ENCODE results near the gene MAGI2.

MAGI2 gene

DNA sequence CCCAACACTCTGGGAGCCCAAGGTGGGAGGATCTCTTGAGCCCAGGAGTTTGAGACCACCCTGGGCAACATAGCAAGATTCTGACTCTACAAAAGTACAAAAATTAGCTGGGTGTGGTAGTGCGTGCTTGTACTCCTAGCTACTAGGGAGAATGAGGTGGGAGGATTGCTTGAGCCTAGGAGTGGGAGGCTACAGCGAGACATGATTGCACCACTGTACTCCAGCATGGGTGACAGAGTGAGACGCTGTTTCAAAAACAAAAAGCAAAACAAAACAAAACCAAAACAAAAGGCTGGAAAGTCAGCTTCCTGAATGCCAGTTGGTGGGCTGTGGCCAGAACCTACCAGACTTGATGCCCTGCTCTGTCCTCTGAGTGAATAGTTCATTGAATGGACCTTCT lies 1412.0 kb downstream of the MAGI2 start:
- no peak overlapping the region for H3K27ac ChIP-seq (ENCODE audit: low read length)
- peaks cover 5% of the 10 kb centered on the region for H3K27me3 ChIP-seq (ENCODE audit: insufficient read depth, low read length, poor library complexity)
- DNase-seq (no peak), ATAC-seq (ENCODE audit: insufficient read depth, low read depth) (no peak)
- TF ChIP-seq EZH2 (IDR thresholded peaks at IDR 0.05; ENCODE audit: borderline replicate concordance, low read depth, low read length, severe bottlenecking): no peak
- TF ChIP-seq, protein P1, sequence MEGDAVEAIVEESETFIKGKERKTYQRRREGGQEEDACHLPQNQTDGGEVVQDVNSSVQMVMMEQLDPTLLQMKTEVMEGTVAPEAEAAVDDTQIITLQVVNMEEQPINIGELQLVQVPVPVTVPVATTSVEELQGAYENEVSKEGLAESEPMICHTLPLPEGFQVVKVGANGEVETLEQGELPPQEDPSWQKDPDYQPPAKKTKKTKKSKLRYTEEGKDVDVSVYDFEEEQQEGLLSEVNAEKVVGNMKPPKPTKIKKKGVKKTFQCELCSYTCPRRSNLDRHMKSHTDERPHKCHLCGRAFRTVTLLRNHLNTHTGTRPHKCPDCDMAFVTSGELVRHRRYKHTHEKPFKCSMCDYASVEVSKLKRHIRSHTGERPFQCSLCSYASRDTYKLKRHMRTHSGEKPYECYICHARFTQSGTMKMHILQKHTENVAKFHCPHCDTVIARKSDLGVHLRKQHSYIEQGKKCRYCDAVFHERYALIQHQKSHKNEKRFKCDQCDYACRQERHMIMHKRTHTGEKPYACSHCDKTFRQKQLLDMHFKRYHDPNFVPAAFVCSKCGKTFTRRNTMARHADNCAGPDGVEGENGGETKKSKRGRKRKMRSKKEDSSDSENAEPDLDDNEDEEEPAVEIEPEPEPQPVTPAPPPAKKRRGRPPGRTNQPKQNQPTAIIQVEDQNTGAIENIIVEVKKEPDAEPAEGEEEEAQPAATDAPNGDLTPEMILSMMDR (IDR thresholded peaks at IDR 0.05; ENCODE audit: borderline replicate concordance, extremely low read depth, low read length, poor library complexity, severe bottlenecking): no peak
- no peak overlapping the region for H3K4me2 ChIP-seq (ENCODE audit: insufficient read depth, low read length)
- no peaks in the 10 kb centered on the region for H3K9me3 ChIP-seq (ENCODE audit: insufficient read depth, low read length, severe bottlenecking)
- no peak overlapping the region for H3K9ac ChIP-seq (ENCODE audit: low read depth, low read length)
- H3K79me2 ChIP-seq (ENCODE audit: insufficient read depth, low read length): no peaks in the 10 kb centered on the region
- no peaks in the 10 kb centered on the region for H4K20me1 ChIP-seq (ENCODE audit: insufficient read depth, low read length)
- no peaks in the 10 kb centered on the region for H3K4me1 ChIP-seq (ENCODE audit: insufficient read depth, low read length)
- H3K36me3 ChIP-seq (ENCODE audit: insufficient read depth, low read length): no peaks in the 10 kb centered on the region
- H2AFZ ChIP-seq (ENCODE audit: low read depth, low read length): no peak overlapping the region
- H3K4me3 ChIP-seq (ENCODE audit: low read depth in 1 of 2, low read length in 2 of 2): no peak overlapping the region

DNA sequence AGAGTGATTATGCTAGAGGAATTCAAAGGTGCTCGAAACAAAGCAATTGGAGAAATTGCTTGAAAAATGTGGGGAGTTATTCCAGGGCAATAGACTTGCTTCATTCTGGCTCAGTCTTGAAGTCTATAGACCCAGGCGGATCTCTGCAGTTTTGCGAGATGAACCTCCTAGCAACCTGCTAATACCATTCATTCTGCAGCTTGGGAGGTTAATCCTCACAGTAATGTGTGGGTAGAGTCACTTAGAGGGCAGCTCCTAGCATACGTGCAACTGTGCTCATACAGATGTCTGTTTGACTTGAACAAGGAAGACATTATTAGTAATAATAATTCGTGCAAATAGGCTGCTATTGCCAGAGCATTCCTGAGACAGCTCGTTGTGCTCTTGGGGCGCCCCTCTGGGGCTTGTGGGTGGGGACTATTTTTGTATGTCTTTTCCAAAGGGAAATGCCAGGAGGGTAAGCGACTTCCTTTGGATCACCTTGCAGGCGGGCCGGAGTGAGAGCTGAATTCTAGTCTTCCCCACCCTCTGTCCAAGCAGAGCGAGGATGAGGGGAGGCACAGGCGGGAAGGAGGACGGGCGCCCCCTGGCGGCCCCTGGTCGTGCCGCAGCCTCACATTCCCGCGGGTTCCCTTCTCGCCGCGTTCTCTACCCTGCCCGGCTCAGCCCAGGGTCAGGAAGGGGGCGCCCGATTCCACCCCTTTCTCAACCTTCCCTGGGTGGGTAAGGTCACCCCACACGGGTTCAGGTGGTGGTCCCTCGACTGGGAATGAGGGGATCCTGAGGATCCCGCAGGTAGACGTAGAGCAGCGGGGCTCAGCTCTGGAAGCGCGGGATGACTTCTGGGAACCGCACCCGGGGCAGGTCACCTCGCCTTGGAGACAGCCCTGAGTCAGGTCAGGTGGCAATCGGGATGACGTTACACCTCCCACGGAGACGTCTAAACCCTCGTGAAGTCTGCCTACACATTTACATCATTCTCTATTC lies 1413.4 kb downstream of the MAGI2 start:
- H3K4me3 ChIP-seq (ENCODE audit: low read depth in 1 of 2, low read length in 2 of 2): no peak overlapping the region
- no peak overlapping the region for H2AFZ ChIP-seq (ENCODE audit: low read depth, low read length)
- no peaks in the 10 kb centered on the region for H3K9me3 ChIP-seq (ENCODE audit: insufficient read depth, low read length, severe bottlenecking)
- H3K79me2 ChIP-seq (ENCODE audit: insufficient read depth, low read length): no peaks in the 10 kb centered on the region
- DNase-seq: peak; percentile 54
- H4K20me1 ChIP-seq (ENCODE audit: insufficient read depth, low read length): no peaks in the 10 kb centered on the region
- H3K27ac ChIP-seq (ENCODE audit: low read length): no peak overlapping the region
- no peaks in the 10 kb centered on the region for H3K4me1 ChIP-seq (ENCODE audit: insufficient read depth, low read length)
- H3K27me3 ChIP-seq (ENCODE audit: insufficient read depth, low read length, poor library complexity): peaks cover 11% of the 10 kb centered on the region
- ATAC-seq (ENCODE audit: insufficient read depth, low read depth): peak; percentile 96
- H3K36me3 ChIP-seq (ENCODE audit: insufficient read depth, low read length): no peaks in the 10 kb centered on the region
- H3K4me2 ChIP-seq (ENCODE audit: insufficient read depth, low read length): no peak overlapping the region
- TF ChIP-seq EZH2 (IDR thresholded peaks at IDR 0.05; ENCODE audit: borderline replicate concordance, low read depth, low read length, severe bottlenecking): no peak
- TF ChIP-seq, protein P1 (IDR thresholded peaks at IDR 0.05; ENCODE audit: borderline replicate concordance, extremely low read depth, low read length, poor library complexity, severe bottlenecking): peak; percentile 83
- H3K9ac ChIP-seq (ENCODE audit: low read depth, low read length): no peak overlapping the region

DNA sequence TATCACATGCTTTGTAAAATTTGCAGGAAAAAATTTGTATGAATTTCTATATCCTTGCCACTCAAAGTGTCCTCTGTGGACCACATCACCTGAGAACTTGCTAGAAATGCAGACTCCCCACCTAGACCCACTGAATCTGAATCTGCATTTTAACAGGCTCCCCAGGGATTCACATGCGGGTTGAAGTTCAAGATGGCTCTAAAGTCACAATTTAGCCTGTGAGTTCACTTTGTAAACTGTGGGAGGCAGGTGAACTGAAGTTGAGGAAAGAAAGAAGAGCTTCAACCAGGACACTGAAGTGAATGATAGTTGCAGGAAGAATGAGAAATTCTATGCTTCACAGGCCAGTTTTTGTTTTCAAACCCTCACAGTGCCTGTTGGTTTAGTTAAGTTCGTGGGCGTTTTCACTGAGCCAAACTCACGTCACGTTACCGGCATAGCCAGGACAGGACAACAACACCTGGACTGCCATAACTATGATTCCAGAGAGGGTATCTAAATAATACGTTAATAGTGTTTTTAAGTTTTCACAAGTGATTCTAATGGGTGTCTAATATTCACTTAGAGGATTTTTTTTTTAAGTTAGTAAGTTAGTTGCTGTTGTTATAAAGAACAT lies 1414.9 kb downstream of the MAGI2 start:
- Histone ChIP-seq H3K4me1 (ENCODE audit: insufficient read depth, low read length) (no peaks in the 10 kb centered on the region), H3K36me3 (ENCODE audit: insufficient read depth, low read length) (no peaks in the 10 kb centered on the region), H4K20me1 (ENCODE audit: insufficient read depth, low read length) (no peaks in the 10 kb centered on the region), H3K4me2 (ENCODE audit: insufficient read depth, low read length) (no peak overlapping the region), H3K9me3 (ENCODE audit: insufficient read depth, low read length, severe bottlenecking) (no peaks in the 10 kb centered on the region), H2AFZ (ENCODE audit: low read depth, low read length) (no peak overlapping the region), H3K4me3 (ENCODE audit: low read depth in 1 of 2, low read length in 2 of 2) (no peak overlapping the region), H3K27me3 (ENCODE audit: insufficient read depth, low read length, poor library complexity) (peaks cover 11% of the 10 kb centered on the region), H3K79me2 (ENCODE audit: insufficient read depth, low read length) (no peaks in the 10 kb centered on the region), H3K9ac (ENCODE audit: low read depth, low read length) (no peak overlapping the region), H3K27ac (ENCODE audit: low read length) (no peak overlapping the region)
- ATAC-seq (ENCODE audit: insufficient read depth, low read depth) (no peak), DNase-seq (no peak)
- TF ChIP-seq EZH2 (IDR thresholded peaks at IDR 0.05; ENCODE audit: borderline replicate concordance, low read depth, low read length, severe bottlenecking): no peak
- TF ChIP-seq, protein P1 (IDR thresholded peaks at IDR 0.05; ENCODE audit: borderline replicate concordance, extremely low read depth, low read length, poor library complexity, severe bottlenecking): no peak

Data from DND-41 (cell line).